SK-N-SH (cell line): Measurements from ENCODE around the gene SMAGP. TPM values are rescaled to one million over a fixed set of nuclear protein-coding genes. Genes with fewer than 3 reads are reported as not detected.

Experiments used
- CTCF ChIA-PET: fragments of 300-600, 350-600 bp; formaldehyde crosslinking; extraction: SDS; loops from one replicate; lab custom pipeline; 2021; lab: Yijun Ruan, JAX
- POLR2A ChIA-PET: fragments of 350-600 bp; sonication (Branson Sonifier 250); formaldehyde crosslinking; extraction: SDS; loops from one replicate; lab custom pipeline; 2020; ENCODE audit warnings: antibody characterized with exemption, inconsistent platforms; lab: Yijun Ruan, JAX
- DNase-seq: peaks from one replicate; pipeline ENCODE4 v3.0.0; 2012
- H2AFZ ChIP-seq: fragments of 200-600 bp; sonication (generic); 2 replicates; pipeline ENCODE4 v1.8.1; 2016; ENCODE audit warnings: antibody characterized with exemption, mild to moderate bottlenecking, low read depth
- H3F3A ChIP-seq: fragments of 200-600 bp; sonication (generic); replicated peaks from 2 replicates; pipeline ENCODE3; 2016; ENCODE audit warnings: antibody characterized with exemption, mild to moderate bottlenecking; ENCODE audit not compliant: insufficient read depth
- H3K27ac ChIP-seq, 2 experiments: fragments of 200-500 bp in 1 of 2; fragments of 200-600 bp in 1 of 2; sonication (Bioruptor generic) in 1 of 2; sonication (generic), shearing (Covaris generic) in 1 of 2; 2 replicates each; pipeline versions ENCODE4 v1.5.1 to v1.6.1; 2014 to 2016; ENCODE audit warnings: low read depth in 2 of 2, inconsistent platforms in 1 of 2, low read length in 1 of 2, mild to moderate bottlenecking in 1 of 2, mixed read lengths in 1 of 2
- H3K27me3 ChIP-seq: fragments of 200-600 bp; sonication (generic), shearing (Covaris generic); 2 replicates; pipeline ENCODE4 v1.6.1; 2016; ENCODE audit warnings: mixed run types; ENCODE audit not compliant: insufficient read depth
- H3K36me3 ChIP-seq, 2 experiments: fragments of 200-500 bp in 1 of 2; fragments of 200-600 bp in 1 of 2; sonication (Bioruptor generic) in 1 of 2; sonication (generic) in 1 of 2; replicated peaks in 1 of 2; 2 replicates each; pipeline versions ENCODE3 to v1.5.1; 2014 to 2016; ENCODE audit warnings: low read length in 1 of 2, mild to moderate bottlenecking in 1 of 2; ENCODE audit not compliant: insufficient read depth in 2 of 2, control insufficient read depth in 1 of 2
- H3K4me1 ChIP-seq, 2 experiments: fragments of 200-500 bp in 1 of 2; fragments of 200-600 bp in 1 of 2; sonication (Bioruptor generic) in 1 of 2; sonication (generic), shearing (Covaris generic) in 1 of 2; 2 replicates each; pipeline versions ENCODE4 v1.5.1 to v1.6.1; 2014 to 2016; ENCODE audit warnings: low read depth in 1 of 2, low read length in 1 of 2, mixed run types in 1 of 2; ENCODE audit not compliant: insufficient read depth in 2 of 2, control insufficient read depth in 1 of 2
- H3K4me2 ChIP-seq: fragments of 200-600 bp; sonication (generic), shearing (Covaris generic); 2 replicates; pipeline ENCODE4 v1.6.1; 2017; ENCODE audit warnings: mixed run types
- H3K4me3 ChIP-seq, 2 experiments: fragments of 200-500 bp in 1 of 2; fragments of 200-600 bp in 1 of 2; sonication (Bioruptor generic) in 1 of 2; sonication (generic), shearing (Covaris generic) in 1 of 2; 2 replicates each; pipeline versions ENCODE4 v1.5.1 to v1.8.1; 2014 to 2016; ENCODE audit warnings: low read depth in 2 of 2, inconsistent platforms in 1 of 2, low read length in 1 of 2, mild to moderate bottlenecking in 1 of 2, mixed read lengths in 1 of 2, moderate library complexity in 1 of 2
- H3K79me2 ChIP-seq: fragments of 200-600 bp; sonication (generic); 2 replicates; pipeline ENCODE4 v1.8.1; 2017; ENCODE audit warnings: mild to moderate bottlenecking; ENCODE audit not compliant: insufficient read depth
- H3K9ac ChIP-seq: fragments of 200-600 bp; sonication (generic); 2 replicates; pipeline ENCODE4 v1.6.1; 2017; ENCODE audit warnings: mixed run types
- H3K9me2 ChIP-seq: fragments of 200-600 bp; sonication (generic); 2 replicates; pipeline ENCODE4 v1.6.1; 2017; ENCODE audit warnings: mixed run types
- H3K9me3 ChIP-seq: fragments of 200-600 bp; sonication (generic); 2 replicates; pipeline ENCODE4 v1.6.1; 2017; ENCODE audit warnings: mixed run types, mild to moderate bottlenecking, moderate library complexity
- H4K20me1 ChIP-seq: fragments of 200-600 bp; sonication (generic); 2 replicates; pipeline ENCODE4 v1.6.1; 2017; ENCODE audit warnings: mild to moderate bottlenecking, mixed run types; ENCODE audit not compliant: insufficient read depth
- CHD2 ChIP-seq: fragments of 150-350 bp; IDR thresholded peaks from 2 replicates; pipeline ENCODE4 v1.6.1; 2018; ENCODE audit warnings: low read length; ENCODE audit not compliant: partially characterized antibody
- EP300 ChIP-seq, 2 experiments: IDR thresholded peaks; 2 replicates each; pipeline versions ENCODE4 v1.4.0 to v1.6.1; 2012; ENCODE audit warnings: borderline replicate concordance in 1 of 2, low read depth in 1 of 2, low read length in 1 of 2
- MXI1 ChIP-seq: IDR thresholded peaks from 2 replicates; pipeline ENCODE4 v1.6.1; 2012; ENCODE audit warnings: mild to moderate bottlenecking, low read depth, low read length, improper control_type of control experiment
- RAD21 ChIP-seq: IDR thresholded peaks from 2 replicates; pipeline ENCODE4 v1.6.1; 2012; ENCODE audit warnings: mild to moderate bottlenecking, low read length
- SIN3A ChIP-seq: IDR thresholded peaks from 2 replicates; pipeline ENCODE4 v1.6.1; 2012; ENCODE audit warnings: low read depth, mild to moderate bottlenecking, low read length, moderate library complexity, borderline replicate concordance
- WGBS: methylation state at CpG from one replicate; pipeline ENCODE4 v1.1.6; 2017; ENCODE audit warnings: low lambda C conversion rate; 5-methylcytosine and 5-hydroxymethylcytosine counted together
- polyA plus RNA-seq, 3 experiments: library from polyadenylated mRNA; depleted of rRNA; stranded (reverse); fragments of >200 nt; gene quantifications; 2 replicates each; pipeline ENCODE4 v1.2.3, GENCODE V29; 2012
- TF ChIP-seq, protein P1 (sequence below): IDR thresholded peaks from 2 replicates; pipeline ENCODE4 v1.4.0; 2012; ENCODE audit warnings: low read depth
- TF ChIP-seq, protein P2 (sequence below): fragments of 200-600 bp; sonication (generic); IDR thresholded peaks from 2 replicates; pipeline ENCODE4 v1.6.1; 2017; ENCODE audit warnings: antibody characterized with exemption, mild to moderate bottlenecking, moderate library complexity
- TF ChIP-seq, protein P3 (sequence below): fragments of 150-350 bp; IDR thresholded peaks from 2 replicates; pipeline ENCODE4 v1.6.1; 2016; ENCODE audit warnings: mild to moderate bottlenecking, low read depth, low read length
- TF ChIP-seq, protein P4 (sequence below): IDR thresholded peaks from 2 replicates; pipeline ENCODE4 v1.6.1; 2012; ENCODE audit warnings: mild to moderate bottlenecking, low read depth, low read length, moderate library complexity
- TF ChIP-seq, protein P5 (sequence below): IDR thresholded peaks from 2 replicates; pipeline ENCODE4 v1.4.0; 2012; ENCODE audit warnings: low read depth, borderline replicate concordance

Gene SMAGP, protein sequence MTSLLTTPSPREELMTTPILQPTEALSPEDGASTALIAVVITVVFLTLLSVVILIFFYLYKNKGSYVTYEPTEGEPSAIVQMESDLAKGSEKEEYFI
- 22.6 and 26.3 TPM in 2 replicates for polyA plus RNA-seq (2012; rRNA removed)
- polyA plus RNA-seq (2012; cell fraction: cytosol; rRNA removed), result 25.2 and 26.0 TPM in 2 replicates
- polyA plus RNA-seq (2012; cell fraction: nucleus; rRNA removed), result 13.6 and 15.1 TPM in 2 replicates

DNA sequence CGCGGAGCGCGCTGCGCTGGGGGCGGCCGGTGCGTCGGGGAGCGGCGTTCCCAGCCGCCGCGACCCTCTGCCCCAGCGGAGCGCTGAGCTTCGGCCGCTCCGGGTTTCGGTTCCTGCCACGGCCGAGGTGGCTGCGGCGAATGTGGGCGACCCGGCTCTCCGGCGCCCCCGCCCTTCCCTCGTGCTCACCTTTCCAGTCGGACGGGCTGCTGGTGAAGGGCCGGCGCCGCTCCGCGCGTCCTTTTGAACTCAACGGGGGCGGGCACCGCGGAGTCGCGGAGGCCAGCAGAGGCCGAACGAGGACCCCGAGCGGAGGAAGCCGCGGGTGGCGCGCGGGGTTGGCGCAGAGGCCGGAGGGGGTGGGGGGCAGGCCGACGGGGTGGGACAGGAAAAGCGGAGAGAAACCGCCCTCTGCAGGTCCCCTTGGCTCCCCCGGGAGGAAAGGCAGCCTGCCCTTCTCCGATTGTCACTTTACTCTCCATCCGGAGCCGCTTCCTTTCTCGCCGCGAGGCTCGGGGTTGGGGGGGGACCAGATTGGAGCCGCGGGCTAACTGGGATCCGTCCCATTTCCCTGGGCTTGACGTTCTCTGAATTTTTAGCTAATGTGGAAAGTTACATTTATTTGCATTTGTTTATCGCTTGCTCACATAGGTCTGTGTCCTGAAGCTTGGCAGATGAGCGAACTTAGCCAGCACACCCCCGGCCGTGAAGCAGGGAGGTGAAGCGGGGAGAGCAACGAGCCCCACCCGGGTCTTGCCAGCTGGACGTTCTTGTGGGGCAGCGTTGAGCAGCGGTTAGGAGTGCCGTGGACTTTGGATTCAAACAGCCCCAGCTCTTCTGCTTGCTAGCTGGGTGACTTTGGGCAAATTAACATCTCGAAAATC, at the start of gene SMAGP:
Gene SMAGP (minus strand): TSS at position 349 of the 884 bp plus-strand sequence. CDS start 1,137 bp downstream, outside the sequence.
- peak; percentile 81 for DNase-seq
- WGBS, result 3% methylated on average over 18 of the region's 83 CpGs
- Histone ChIP-seq H3K4me3 (peak within 1 kb of the TSS; percentile 60 to 86), H3K9me3 (no peaks in the 10 kb centered on the region), H3K9me2 (no peaks in the 10 kb centered on the region), H3K36me3 (no peaks in the 10 kb centered on the region), H3K27ac (peak within 1 kb of the TSS in 1 of 2 experiments; percentile 93; a peak in 2 of 4 replicates), H3K27me3 (no peaks in the 10 kb centered on the region), H4K20me1 (no peaks in the 10 kb centered on the region), H3K4me1 (peaks cover 0 to 2% of the 10 kb centered on the region in 2 experiments; a peak in 1 of 4 replicates), H2AFZ (peak within 1 kb of the TSS; percentile 89), H3K9ac (peak within 1 kb of the TSS; percentile 90), H3F3A (peaks cover 10% of the 10 kb centered on the region), H3K4me2 (peak within 1 kb of the TSS; percentile 86), H3K79me2 (peaks cover 4% of the 10 kb centered on the region; the same call in 1 of the 2 replicates)
- peak; percentile 78; the same call in 1 of the 2 replicates for TF ChIP-seq SIN3A
- TF ChIP-seq, protein P1, sequence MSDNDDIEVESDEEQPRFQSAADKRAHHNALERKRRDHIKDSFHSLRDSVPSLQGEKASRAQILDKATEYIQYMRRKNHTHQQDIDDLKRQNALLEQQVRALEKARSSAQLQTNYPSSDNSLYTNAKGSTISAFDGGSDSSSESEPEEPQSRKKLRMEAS, result peak; percentile 15; the same call in 1 of the 2 replicates
- TF ChIP-seq MXI1, result peak; percentile 42; the same call in 1 of the 2 replicates
- TF ChIP-seq EP300 (IDR thresholded peaks at IDR 0.05; ENCODE audit: borderline replicate concordance in 1 of 2, low read depth in 1 of 2, low read length in 1 of 2), result 0 out of 4 replicates have a peak, but pooled peaks of 1 of the 2 experiments have one; percentile 5
- TF ChIP-seq, protein P2, sequence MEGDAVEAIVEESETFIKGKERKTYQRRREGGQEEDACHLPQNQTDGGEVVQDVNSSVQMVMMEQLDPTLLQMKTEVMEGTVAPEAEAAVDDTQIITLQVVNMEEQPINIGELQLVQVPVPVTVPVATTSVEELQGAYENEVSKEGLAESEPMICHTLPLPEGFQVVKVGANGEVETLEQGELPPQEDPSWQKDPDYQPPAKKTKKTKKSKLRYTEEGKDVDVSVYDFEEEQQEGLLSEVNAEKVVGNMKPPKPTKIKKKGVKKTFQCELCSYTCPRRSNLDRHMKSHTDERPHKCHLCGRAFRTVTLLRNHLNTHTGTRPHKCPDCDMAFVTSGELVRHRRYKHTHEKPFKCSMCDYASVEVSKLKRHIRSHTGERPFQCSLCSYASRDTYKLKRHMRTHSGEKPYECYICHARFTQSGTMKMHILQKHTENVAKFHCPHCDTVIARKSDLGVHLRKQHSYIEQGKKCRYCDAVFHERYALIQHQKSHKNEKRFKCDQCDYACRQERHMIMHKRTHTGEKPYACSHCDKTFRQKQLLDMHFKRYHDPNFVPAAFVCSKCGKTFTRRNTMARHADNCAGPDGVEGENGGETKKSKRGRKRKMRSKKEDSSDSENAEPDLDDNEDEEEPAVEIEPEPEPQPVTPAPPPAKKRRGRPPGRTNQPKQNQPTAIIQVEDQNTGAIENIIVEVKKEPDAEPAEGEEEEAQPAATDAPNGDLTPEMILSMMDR, result no peak
- ChIA-PET CTCF (interaction anchor here (0.6 to 2.5 kb wide), 25 partner anchors 9 to 763 kb away, joined by 3 to 51 read pairs (median 4); partner anchors contain the start of genes POU6F1 and SLC4A8), POLR2A (interaction anchor here (1.5 kb wide), 1 partner anchor 32 kb away, joined by 3 read pairs; the partner anchor contains the start of gene DAZAP2)

DNA sequence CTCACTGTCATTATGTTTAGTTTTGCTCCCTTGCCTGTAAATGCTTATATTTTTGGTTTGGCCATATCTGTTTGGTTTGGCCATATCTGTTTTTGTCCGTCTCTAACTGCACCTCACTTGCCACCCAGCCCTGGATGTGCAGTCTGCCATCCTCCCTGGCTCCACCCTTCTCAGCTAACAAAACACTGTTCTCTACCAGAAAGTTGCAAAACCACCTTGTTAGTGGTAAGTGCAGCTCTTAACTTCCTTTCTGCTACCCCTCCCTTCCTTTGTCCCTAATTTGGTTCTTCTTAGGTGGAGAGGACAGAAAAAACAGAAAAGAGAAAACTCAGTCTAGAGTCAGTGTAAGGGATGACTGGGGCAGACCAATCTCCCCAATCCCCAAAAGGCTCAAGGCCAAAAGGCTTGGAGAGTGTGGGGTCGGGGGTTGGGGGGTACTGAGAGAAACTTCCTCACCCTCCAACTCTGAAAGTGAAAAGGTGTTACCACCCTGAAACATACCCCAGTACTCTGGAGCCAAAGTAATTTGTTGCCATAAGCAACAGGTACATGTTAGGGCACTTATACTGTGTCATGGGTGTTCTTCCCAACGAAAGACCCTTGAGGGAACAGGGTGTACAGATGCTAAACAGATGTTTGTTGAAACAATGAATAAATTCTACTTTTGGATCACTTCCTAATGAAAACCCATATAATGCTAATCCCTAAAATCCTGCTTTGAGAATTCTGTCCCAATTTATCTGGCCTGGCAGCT, 48.8 kb upstream of the SMAGP start:
- H3K4me2 ChIP-seq, result no peak overlapping the region
- POLR2A ChIA-PET, result no interaction called here
- H3K27me3 ChIP-seq, result no peaks in the 10 kb centered on the region
- no peaks in the 10 kb centered on the region for H3K36me3 ChIP-seq
- no peaks in the 10 kb centered on the region for H3K9me3 ChIP-seq
- WGBS, result 76% methylated on average over 3 of the region's 3 CpGs
- peaks cover 0 to 2% of the 10 kb centered on the region in 2 experiments; a peak in 1 of 4 replicates for H3K4me1 ChIP-seq
- H4K20me1 ChIP-seq, result no peaks in the 10 kb centered on the region
- H3K79me2 ChIP-seq, result no peaks in the 10 kb centered on the region
- no peaks in the 10 kb centered on the region for H3F3A ChIP-seq
- H3K9ac ChIP-seq, result no peak overlapping the region
- no peak for DNase-seq
- CTCF ChIA-PET, result interaction anchor here (0.8 to 0.9 kb wide), 2 partner anchors 28 to 101 kb away, joined by 3 read pairs; partner anchors contain the start of gene POU6F1
- no peak overlapping the region for H3K27ac ChIP-seq
- TF ChIP-seq, protein P3, sequence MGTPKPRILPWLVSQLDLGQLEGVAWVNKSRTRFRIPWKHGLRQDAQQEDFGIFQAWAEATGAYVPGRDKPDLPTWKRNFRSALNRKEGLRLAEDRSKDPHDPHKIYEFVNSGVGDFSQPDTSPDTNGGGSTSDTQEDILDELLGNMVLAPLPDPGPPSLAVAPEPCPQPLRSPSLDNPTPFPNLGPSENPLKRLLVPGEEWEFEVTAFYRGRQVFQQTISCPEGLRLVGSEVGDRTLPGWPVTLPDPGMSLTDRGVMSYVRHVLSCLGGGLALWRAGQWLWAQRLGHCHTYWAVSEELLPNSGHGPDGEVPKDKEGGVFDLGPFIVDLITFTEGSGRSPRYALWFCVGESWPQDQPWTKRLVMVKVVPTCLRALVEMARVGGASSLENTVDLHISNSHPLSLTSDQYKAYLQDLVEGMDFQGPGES, result no peak
- TF ChIP-seq CHD2, result no peak
- TF ChIP-seq RAD21, result no peak
- TF ChIP-seq, protein P4, sequence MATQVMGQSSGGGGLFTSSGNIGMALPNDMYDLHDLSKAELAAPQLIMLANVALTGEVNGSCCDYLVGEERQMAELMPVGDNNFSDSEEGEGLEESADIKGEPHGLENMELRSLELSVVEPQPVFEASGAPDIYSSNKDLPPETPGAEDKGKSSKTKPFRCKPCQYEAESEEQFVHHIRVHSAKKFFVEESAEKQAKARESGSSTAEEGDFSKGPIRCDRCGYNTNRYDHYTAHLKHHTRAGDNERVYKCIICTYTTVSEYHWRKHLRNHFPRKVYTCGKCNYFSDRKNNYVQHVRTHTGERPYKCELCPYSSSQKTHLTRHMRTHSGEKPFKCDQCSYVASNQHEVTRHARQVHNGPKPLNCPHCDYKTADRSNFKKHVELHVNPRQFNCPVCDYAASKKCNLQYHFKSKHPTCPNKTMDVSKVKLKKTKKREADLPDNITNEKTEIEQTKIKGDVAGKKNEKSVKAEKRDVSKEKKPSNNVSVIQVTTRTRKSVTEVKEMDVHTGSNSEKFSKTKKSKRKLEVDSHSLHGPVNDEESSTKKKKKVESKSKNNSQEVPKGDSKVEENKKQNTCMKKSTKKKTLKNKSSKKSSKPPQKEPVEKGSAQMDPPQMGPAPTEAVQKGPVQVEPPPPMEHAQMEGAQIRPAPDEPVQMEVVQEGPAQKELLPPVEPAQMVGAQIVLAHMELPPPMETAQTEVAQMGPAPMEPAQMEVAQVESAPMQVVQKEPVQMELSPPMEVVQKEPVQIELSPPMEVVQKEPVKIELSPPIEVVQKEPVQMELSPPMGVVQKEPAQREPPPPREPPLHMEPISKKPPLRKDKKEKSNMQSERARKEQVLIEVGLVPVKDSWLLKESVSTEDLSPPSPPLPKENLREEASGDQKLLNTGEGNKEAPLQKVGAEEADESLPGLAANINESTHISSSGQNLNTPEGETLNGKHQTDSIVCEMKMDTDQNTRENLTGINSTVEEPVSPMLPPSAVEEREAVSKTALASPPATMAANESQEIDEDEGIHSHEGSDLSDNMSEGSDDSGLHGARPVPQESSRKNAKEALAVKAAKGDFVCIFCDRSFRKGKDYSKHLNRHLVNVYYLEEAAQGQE, result no peak
- TF ChIP-seq, protein P5, sequence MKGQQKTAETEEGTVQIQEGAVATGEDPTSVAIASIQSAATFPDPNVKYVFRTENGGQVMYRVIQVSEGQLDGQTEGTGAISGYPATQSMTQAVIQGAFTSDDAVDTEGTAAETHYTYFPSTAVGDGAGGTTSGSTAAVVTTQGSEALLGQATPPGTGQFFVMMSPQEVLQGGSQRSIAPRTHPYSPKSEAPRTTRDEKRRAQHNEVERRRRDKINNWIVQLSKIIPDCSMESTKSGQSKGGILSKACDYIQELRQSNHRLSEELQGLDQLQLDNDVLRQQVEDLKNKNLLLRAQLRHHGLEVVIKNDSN, result no peak
- no peak overlapping the region for H3K4me3 ChIP-seq
- no peaks in the 10 kb centered on the region for H3K9me2 ChIP-seq
- no peak overlapping the region for H2AFZ ChIP-seq
